Measurements from ENCODE around the gene CCDC152. TPM values are rescaled to one million over a fixed set of nuclear protein-coding genes. Genes with fewer than 3 reads are reported as not detected.

The CCDC152 gene
- total and polyA plus RNA-seq, 10 of the 15 experiments (the other 5 are each of a cell fraction or from before 2014, with no cell fraction given) = 0.12 to 25.8 (median 13.5) TPM

DNA sequence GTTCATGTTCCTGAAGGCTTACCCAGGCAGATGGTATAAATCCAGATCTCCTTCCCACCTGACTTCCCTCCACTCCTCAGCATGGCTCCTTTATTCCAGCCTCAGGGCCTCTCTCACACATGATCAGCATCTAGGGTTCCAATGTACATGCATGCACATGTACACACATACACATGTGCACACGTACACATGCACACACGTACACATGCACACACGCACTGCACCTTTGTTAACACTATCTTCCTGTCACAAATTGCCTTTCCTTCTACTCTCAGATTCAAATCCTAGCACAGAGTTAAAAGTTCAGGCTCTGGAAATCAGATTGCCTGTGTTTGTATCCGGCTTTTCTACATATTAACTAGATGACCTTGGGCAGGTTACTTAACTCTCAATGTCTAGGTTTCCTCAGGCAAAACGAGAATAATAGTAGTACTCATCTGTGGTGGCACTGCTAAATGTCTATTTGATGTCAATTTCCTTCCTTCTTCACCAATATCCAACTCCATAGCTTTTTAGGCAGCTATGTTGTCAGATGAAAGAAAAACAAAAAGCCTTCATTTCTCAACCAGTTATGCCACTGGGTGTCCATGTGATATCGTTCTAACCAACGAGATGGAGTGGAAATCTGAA is 67.8 kb downstream of the CCDC152 start (continued):
- TF ChIP-seq CBX3 (IDR thresholded peaks at IDR 0.05; ENCODE audit: borderline replicate concordance, low read depth) (no peak), HDAC6 (IDR thresholded peaks at IDR 0.05; ENCODE audit: unreplicated experiment) (no peak), TARDBP (IDR thresholded peaks at IDR 0.05; ENCODE audit: borderline replicate concordance) (no peak), SMAD1 (IDR thresholded peaks at IDR 0.05; ENCODE audit: low read depth, partially characterized antibody) (no peak), CHD4 (IDR thresholded peaks at IDR 0.05) (no peak), SPI1 (IDR thresholded peaks at IDR 0.05; ENCODE audit: borderline replicate concordance, insufficient read depth, low read depth, low read length) (no peak)
- TF ChIP-seq, protein P1, sequence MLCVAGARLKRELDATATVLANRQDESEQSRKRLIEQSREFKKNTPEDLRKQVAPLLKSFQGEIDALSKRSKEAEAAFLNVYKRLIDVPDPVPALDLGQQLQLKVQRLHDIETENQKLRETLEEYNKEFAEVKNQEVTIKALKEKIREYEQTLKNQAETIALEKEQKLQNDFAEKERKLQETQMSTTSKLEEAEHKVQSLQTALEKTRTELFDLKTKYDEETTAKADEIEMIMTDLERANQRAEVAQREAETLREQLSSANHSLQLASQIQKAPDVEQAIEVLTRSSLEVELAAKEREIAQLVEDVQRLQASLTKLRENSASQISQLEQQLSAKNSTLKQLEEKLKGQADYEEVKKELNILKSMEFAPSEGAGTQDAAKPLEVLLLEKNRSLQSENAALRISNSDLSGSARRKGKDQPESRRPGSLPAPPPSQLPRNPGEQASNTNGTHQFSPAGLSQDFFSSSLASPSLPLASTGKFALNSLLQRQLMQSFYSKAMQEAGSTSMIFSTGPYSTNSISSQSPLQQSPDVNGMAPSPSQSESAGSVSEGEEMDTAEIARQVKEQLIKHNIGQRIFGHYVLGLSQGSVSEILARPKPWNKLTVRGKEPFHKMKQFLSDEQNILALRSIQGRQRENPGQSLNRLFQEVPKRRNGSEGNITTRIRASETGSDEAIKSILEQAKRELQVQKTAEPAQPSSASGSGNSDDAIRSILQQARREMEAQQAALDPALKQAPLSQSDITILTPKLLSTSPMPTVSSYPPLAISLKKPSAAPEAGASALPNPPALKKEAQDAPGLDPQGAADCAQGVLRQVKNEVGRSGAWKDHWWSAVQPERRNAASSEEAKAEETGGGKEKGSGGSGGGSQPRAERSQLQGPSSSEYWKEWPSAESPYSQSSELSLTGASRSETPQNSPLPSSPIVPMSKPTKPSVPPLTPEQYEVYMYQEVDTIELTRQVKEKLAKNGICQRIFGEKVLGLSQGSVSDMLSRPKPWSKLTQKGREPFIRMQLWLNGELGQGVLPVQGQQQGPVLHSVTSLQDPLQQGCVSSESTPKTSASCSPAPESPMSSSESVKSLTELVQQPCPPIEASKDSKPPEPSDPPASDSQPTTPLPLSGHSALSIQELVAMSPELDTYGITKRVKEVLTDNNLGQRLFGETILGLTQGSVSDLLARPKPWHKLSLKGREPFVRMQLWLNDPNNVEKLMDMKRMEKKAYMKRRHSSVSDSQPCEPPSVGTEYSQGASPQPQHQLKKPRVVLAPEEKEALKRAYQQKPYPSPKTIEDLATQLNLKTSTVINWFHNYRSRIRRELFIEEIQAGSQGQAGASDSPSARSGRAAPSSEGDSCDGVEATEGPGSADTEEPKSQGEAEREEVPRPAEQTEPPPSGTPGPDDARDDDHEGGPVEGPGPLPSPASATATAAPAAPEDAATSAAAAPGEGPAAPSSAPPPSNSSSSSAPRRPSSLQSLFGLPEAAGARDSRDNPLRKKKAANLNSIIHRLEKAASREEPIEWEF (IDR thresholded peaks at IDR 0.05; ENCODE audit: insufficient replicate concordance, low read depth, low read length) = no peak
